ENCODE results near the gene TRAP1. TPM values are rescaled to one million over a fixed set of nuclear protein-coding genes. Genes with fewer than 3 reads are reported as not detected.
"Not testable (repeated sequence)": the region's sequence is repeated elsewhere in the genome, so short reads cannot be mapped to it uniquely, and the experiment has no call there.

The TRAP1 gene
- total RNA-seq, 2 donors from 2014 or later, result 33.2 to 51.1 TPM

GRCh38 chr16:3659251-3659650, 58.1 kb downstream of the TRAP1 start:
- DNase-seq (ENCODE audit: low spot score) (no peak), ATAC-seq (ENCODE audit: insufficient number of reproducible peaks, low FRiP score, low read depth) (no peak)
- Histone ChIP-seq H3K4me1 (ENCODE audit: control insufficient read depth in 1 of 2, low read depth in 2 of 2) (no peaks in the 10 kb centered on the region), H3K36me3 (peaks cover 50% of the 10 kb centered on the region), H3K27ac (no peak overlapping the region), H3K4me3 (no peak overlapping the region), H3K27me3 (replicated peaks; ENCODE audit: insufficient read depth) (no peaks in the 10 kb centered on the region), H3K9me3 (no peaks in the 10 kb centered on the region)
- TF ChIP-seq CTCF (IDR thresholded peaks at IDR 0.05), result no peak

GRCh38 chr16:3656491-3657468, 60.5 kb downstream of the TRAP1 start:
- DNase-seq (ENCODE audit: low spot score) (no peak), ATAC-seq (ENCODE audit: insufficient number of reproducible peaks, low FRiP score, low read depth) (no peak)

GRCh38 chr16:3656160-3656490, 61.2 kb downstream of the TRAP1 start:
- not testable (repeated sequence) for H3K4me3 ChIP-seq; H3K4me1 ChIP-seq (ENCODE audit: control insufficient read depth in 1 of 2, low read depth in 2 of 2); DNase-seq (ENCODE audit: low spot score); H3K27ac ChIP-seq; H3K27me3 ChIP-seq (replicated peaks; ENCODE audit: insufficient read depth); H3K9me3 ChIP-seq; ATAC-seq (ENCODE audit: insufficient number of reproducible peaks, low FRiP score, low read depth)
- H3K36me3 ChIP-seq, result peaks cover 38% of the 10 kb centered on the region

More at GRCh38 chr16:3656491-3657468, 60.5 kb downstream of the TRAP1 start:
- Histone ChIP-seq H3K36me3 (peaks cover 38% of the 10 kb centered on the region), H3K4me1 (ENCODE audit: control insufficient read depth in 1 of 2, low read depth in 2 of 2) (no peaks in the 10 kb centered on the region), H3K27ac (no peak overlapping the region), H3K4me3 (no peak overlapping the region), H3K27me3 (replicated peaks; ENCODE audit: insufficient read depth) (no peaks in the 10 kb centered on the region), H3K9me3 (no peaks in the 10 kb centered on the region)
- no peak for TF ChIP-seq CTCF (IDR thresholded peaks at IDR 0.05)

- no peaks in the 10 kb centered on the region for H3K9me3 ChIP-seq
- TF ChIP-seq CTCF (IDR thresholded peaks at IDR 0.05), result no peak
- no peak overlapping the region for H3K4me3 ChIP-seq
- ATAC-seq (ENCODE audit: insufficient number of reproducible peaks, low FRiP score, low read depth) (no peak), DNase-seq (ENCODE audit: low spot score) (no peak)
- peaks cover 38% of the 10 kb centered on the region for H3K36me3 ChIP-seq
- no peaks in the 10 kb centered on the region for H3K27me3 ChIP-seq (replicated peaks; ENCODE audit: insufficient read depth)
- no peak overlapping the region for H3K27ac ChIP-seq
- no peaks in the 10 kb centered on the region for H3K4me1 ChIP-seq (ENCODE audit: control insufficient read depth in 1 of 2, low read depth in 2 of 2)
These were observed 61.7 kb downstream of the TRAP1 start for GRCh38 chr16:3655396-3656159.

GRCh38 chr16:3655030-3655395, 62.3 kb downstream of the TRAP1 start:
- ATAC-seq (ENCODE audit: insufficient number of reproducible peaks, low FRiP score, low read depth), result no peak
- Histone ChIP-seq H3K27me3 (replicated peaks; ENCODE audit: insufficient read depth) (no peaks in the 10 kb centered on the region), H3K36me3 (peaks cover 38% of the 10 kb centered on the region), H3K4me3 (no peak overlapping the region), H3K4me1 (ENCODE audit: control insufficient read depth in 1 of 2, low read depth in 2 of 2) (no peaks in the 10 kb centered on the region), H3K27ac (no peak overlapping the region), H3K9me3 (no peaks in the 10 kb centered on the region)
- DNase-seq (ENCODE audit: low spot score), result no peak
- TF ChIP-seq CTCF (IDR thresholded peaks at IDR 0.05), result no peak
